Kidney epithelial cell (primary cell): ENCODE results near the gene HMGCR. TPM values are rescaled to one million over a fixed set of nuclear protein-coding genes. Genes with fewer than 3 reads are reported as not detected.

Experiments used
- DNase-seq: peaks from one replicate; pipeline ENCODE4 v3.0.0-alpha.2; 2010; ENCODE audit warnings: low read depth
- H3K27me3 ChIP-seq: 2 replicates; pipeline ENCODE4 v1.6.0; 2011; ENCODE audit warnings: low read length; ENCODE audit not compliant: control insufficient read depth, insufficient read depth
- H3K36me3 ChIP-seq: 2 replicates; pipeline ENCODE4 v1.5.1; 2011; ENCODE audit warnings: low read length; ENCODE audit not compliant: control insufficient read depth, insufficient read depth
- H3K4me3 ChIP-seq: 2 replicates; pipeline ENCODE4 v1.5.1; 2011; ENCODE audit warnings: low read depth, mild to moderate bottlenecking, control low read depth, low read length
- CTCF ChIP-seq: IDR thresholded peaks from 2 replicates; pipeline ENCODE4 v1.5.1; 2011; ENCODE audit warnings: mild to moderate bottlenecking, moderate library complexity, low read length, control low read depth, inconsistent platforms; ENCODE audit not compliant: insufficient read depth, poor library complexity, severe bottlenecking
- total RNA-seq: library from RNA; depleted of rRNA; stranded (reverse); fragments of >200 nt; gene quantifications from 2 replicates; pipeline ENCODE4 v1.2.3, GENCODE V29; 2015

The HMGCR gene
- total RNA-seq, 1 donor from 2014 or later, result 67.8 TPM

- H3K4me3 ChIP-seq, result no peak overlapping the region
- no peak for DNase-seq
- no peaks in the 10 kb centered on the region for H3K27me3 ChIP-seq
- no peaks in the 10 kb centered on the region for H3K36me3 ChIP-seq
- no peak for TF ChIP-seq CTCF
Measured at GRCh38 chr5:75364571-75365280, 27.7 kb downstream of the HMGCR start.

GRCh38 chr5:75365740-75366139 lies 28.7 kb downstream of the HMGCR start:
- DNase-seq, result no peak
- Histone ChIP-seq H3K27me3 (no peaks in the 10 kb centered on the region), H3K36me3 (no peaks in the 10 kb centered on the region), H3K4me3 (no peak overlapping the region)
- TF ChIP-seq CTCF, result no peak

GRCh38 chr5:75366787-75367186 lies 29.8 kb downstream of the HMGCR start:
- H3K36me3 ChIP-seq, result no peaks in the 10 kb centered on the region
- H3K4me3 ChIP-seq, result no peak overlapping the region
- no peak for DNase-seq
- H3K27me3 ChIP-seq, result no peaks in the 10 kb centered on the region
- no peak for TF ChIP-seq CTCF

- Histone ChIP-seq H3K4me3 (no peak overlapping the region), H3K27me3 (no peaks in the 10 kb centered on the region), H3K36me3 (no peaks in the 10 kb centered on the region)
- DNase-seq, result no peak
- TF ChIP-seq CTCF, result no peak
Measured at GRCh38 chr5:75367401-75367800, 30.4 kb downstream of the HMGCR start.

GRCh38 chr5:75368391-75368790 lies 31.4 kb downstream of the HMGCR start:
- no peak overlapping the region for H3K4me3 ChIP-seq
- H3K27me3 ChIP-seq, result no peaks in the 10 kb centered on the region
- DNase-seq, result no peak
- no peaks in the 10 kb centered on the region for H3K36me3 ChIP-seq
- TF ChIP-seq CTCF, result no peak

GRCh38 chr5:75373862-75374261 lies 36.8 kb downstream of the HMGCR start:
- no peak for DNase-seq
- H3K27me3 ChIP-seq, result no peaks in the 10 kb centered on the region
- no peaks in the 10 kb centered on the region for H3K36me3 ChIP-seq
- TF ChIP-seq CTCF, result no peak
- H3K4me3 ChIP-seq, result no peak overlapping the region
